Loucy (cell line): Measurements from ENCODE around the gene EEA1.

Experiments
- H2AFZ ChIP-seq: fragments of 200-600 bp; sonication (generic); 2 replicates; pipeline ENCODE4 v1.6.0; 2016; ENCODE audit warnings: antibody characterized with exemption, mild to moderate bottlenecking, low read length, moderate library complexity
- H3F3A ChIP-seq: fragments of 200-600 bp; 2 replicates; pipeline ENCODE4 v1.6.0; 2016; ENCODE audit warnings: antibody characterized with exemption, low read depth, mild to moderate bottlenecking
- H3K27me3 ChIP-seq: fragments of 200-600 bp; sonication (generic); 2 replicates; pipeline ENCODE4 v1.6.1; 2014; ENCODE audit warnings: low read length, mild to moderate bottlenecking; ENCODE audit not compliant: insufficient read depth, poor library complexity, severe bottlenecking
- H3K36me3 ChIP-seq: fragments of 200-600 bp; sonication (generic); 2 replicates; pipeline ENCODE4 v1.6.1; 2016; ENCODE audit warnings: low read length; ENCODE audit not compliant: insufficient read depth
- H3K4me1 ChIP-seq: fragments of 200-600 bp; sonication (generic); 2 replicates; pipeline ENCODE4 v1.5.1; 2014; ENCODE audit warnings: low read length, mild to moderate bottlenecking; ENCODE audit not compliant: insufficient read depth, poor library complexity, severe bottlenecking
- H3K4me2 ChIP-seq: fragments of 200-600 bp; sonication (generic); 2 replicates; pipeline ENCODE4 v1.6.0; 2014; ENCODE audit warnings: antibody characterized with exemption, low read length, low read depth, mild to moderate bottlenecking; ENCODE audit not compliant: poor library complexity, severe bottlenecking
- H3K4me3 ChIP-seq: fragments of 200-600 bp; sonication (generic); 2 replicates; pipeline ENCODE4 v1.5.1; 2014; ENCODE audit warnings: low read length, mild to moderate bottlenecking, mixed read lengths; ENCODE audit not compliant: poor library complexity, severe bottlenecking
- H3K79me2 ChIP-seq: fragments of 200-600 bp; sonication (generic); 2 replicates; pipeline ENCODE4 v1.6.1; 2014; ENCODE audit warnings: low read length; ENCODE audit not compliant: insufficient read depth
- H3K9ac ChIP-seq: fragments of 200-600 bp; sonication (generic); 2 replicates; pipeline ENCODE4 v1.6.0; 2014; ENCODE audit warnings: mild to moderate bottlenecking, low read depth, low read length, moderate library complexity; ENCODE audit not compliant: poor library complexity, severe bottlenecking
- H3K9me2 ChIP-seq: fragments of 200-600 bp; sonication (generic); replicated peaks from 2 replicates; pipeline ENCODE4 v1.6.1; 2016; ENCODE audit warnings: low read depth, low read length, mixed read lengths
- H3K9me3 ChIP-seq: fragments of 200-600 bp; sonication (generic); 2 replicates; pipeline ENCODE4 v1.6.1; 2014; ENCODE audit warnings: mild to moderate bottlenecking, antibody characterized with exemption, low read length, low read depth; ENCODE audit not compliant: insufficient read depth
- H4K20me1 ChIP-seq: fragments of 200-600 bp; sonication (generic); 2 replicates; pipeline ENCODE4 v1.6.0; 2014; ENCODE audit warnings: antibody characterized with exemption, low read length, mild to moderate bottlenecking; ENCODE audit not compliant: insufficient read depth, poor library complexity, severe bottlenecking
- CTCF ChIP-seq: fragments of 200-600 bp; sonication (generic); conservative IDR thresholded peaks from 2 replicates; pipeline ENCODE4 v1.5.1; 2014; ENCODE audit warnings: mild to moderate bottlenecking, antibody characterized with exemption, low read length
- EZH2phosphoT487 ChIP-seq: fragments of 200-600 bp; IDR thresholded peaks from 2 replicates; pipeline ENCODE4 v1.6.1; 2018; ENCODE audit warnings: antibody characterized with exemption, mild to moderate bottlenecking, moderate library complexity, borderline replicate concordance

The EEA1 gene

GRCh38 chr12:92942905-92943304 lies 13.8 kb upstream of the EEA1 start:
- no peak overlapping the region for H3K4me3 ChIP-seq
- no peak overlapping the region for H2AFZ ChIP-seq
- H3K36me3 ChIP-seq: no peaks in the 10 kb centered on the region
- no peaks in the 10 kb centered on the region for H3K9me2 ChIP-seq
- peaks cover 7% of the 10 kb centered on the region for H3K4me1 ChIP-seq
- H3K4me2 ChIP-seq: no peak overlapping the region
- no peaks in the 10 kb centered on the region for H3F3A ChIP-seq
- no peaks in the 10 kb centered on the region for H4K20me1 ChIP-seq
- TF ChIP-seq CTCF (no peak), EZH2phosphoT487 (no peak)
- no peaks in the 10 kb centered on the region for H3K9me3 ChIP-seq
- H3K9ac ChIP-seq: no peak overlapping the region
- no peaks in the 10 kb centered on the region for H3K27me3 ChIP-seq
- no peaks in the 10 kb centered on the region for H3K79me2 ChIP-seq

- H3K4me3 ChIP-seq: no peak overlapping the region
- TF ChIP-seq CTCF (no peak), EZH2phosphoT487 (no peak)
Measured at GRCh38 chr12:92939116-92939515, 10.0 kb upstream of the EEA1 start.

GRCh38 chr12:92938638-92939037 lies 9.5 kb upstream of the EEA1 start:
- Histone ChIP-seq H3K4me3 (no peak overlapping the region), H3K9me2 (no peaks in the 10 kb centered on the region), H3K36me3 (no peaks in the 10 kb centered on the region), H3K4me1 (peaks cover 7% of the 10 kb centered on the region), H4K20me1 (no peaks in the 10 kb centered on the region), H3K27me3 (no peaks in the 10 kb centered on the region), H3K79me2 (no peaks in the 10 kb centered on the region), H3K4me2 (no peak overlapping the region), H3K9me3 (no peaks in the 10 kb centered on the region), H2AFZ (no peak overlapping the region), H3F3A (no peaks in the 10 kb centered on the region), H3K9ac (no peak overlapping the region)
- TF ChIP-seq EZH2phosphoT487 (no peak), CTCF (no peak)

More at GRCh38 chr12:92939116-92939515, 10.0 kb upstream of the EEA1 start:
- no peak overlapping the region for H2AFZ ChIP-seq
- H4K20me1 ChIP-seq: no peaks in the 10 kb centered on the region
- peaks cover 7% of the 10 kb centered on the region for H3K4me1 ChIP-seq
- H3K9me2 ChIP-seq: no peaks in the 10 kb centered on the region
- H3K79me2 ChIP-seq: no peaks in the 10 kb centered on the region
- no peaks in the 10 kb centered on the region for H3F3A ChIP-seq
- no peaks in the 10 kb centered on the region for H3K9me3 ChIP-seq
- no peak overlapping the region for H3K9ac ChIP-seq
- no peak overlapping the region for H3K4me2 ChIP-seq
- H3K36me3 ChIP-seq: no peaks in the 10 kb centered on the region
- no peaks in the 10 kb centered on the region for H3K27me3 ChIP-seq
